A549 treated with AZD9567 at 1 μM for 4 hours (cell line): Measurements from ENCODE around the gene METTL13. TPM values are rescaled to one million over a fixed set of nuclear protein-coding genes. Genes with fewer than 3 reads are reported as not detected.

Source experiments
- total RNA-seq: library from RNA; stranded (reverse); fragments of 200-300 nt; extraction: Qiagen RNA extraction; gene quantifications from 5 replicates; pipeline ENCODE4 v1.2.3, GENCODE V29; 2022; ENCODE audit not compliant: insufficient read depth

METTL13 gene, protein sequence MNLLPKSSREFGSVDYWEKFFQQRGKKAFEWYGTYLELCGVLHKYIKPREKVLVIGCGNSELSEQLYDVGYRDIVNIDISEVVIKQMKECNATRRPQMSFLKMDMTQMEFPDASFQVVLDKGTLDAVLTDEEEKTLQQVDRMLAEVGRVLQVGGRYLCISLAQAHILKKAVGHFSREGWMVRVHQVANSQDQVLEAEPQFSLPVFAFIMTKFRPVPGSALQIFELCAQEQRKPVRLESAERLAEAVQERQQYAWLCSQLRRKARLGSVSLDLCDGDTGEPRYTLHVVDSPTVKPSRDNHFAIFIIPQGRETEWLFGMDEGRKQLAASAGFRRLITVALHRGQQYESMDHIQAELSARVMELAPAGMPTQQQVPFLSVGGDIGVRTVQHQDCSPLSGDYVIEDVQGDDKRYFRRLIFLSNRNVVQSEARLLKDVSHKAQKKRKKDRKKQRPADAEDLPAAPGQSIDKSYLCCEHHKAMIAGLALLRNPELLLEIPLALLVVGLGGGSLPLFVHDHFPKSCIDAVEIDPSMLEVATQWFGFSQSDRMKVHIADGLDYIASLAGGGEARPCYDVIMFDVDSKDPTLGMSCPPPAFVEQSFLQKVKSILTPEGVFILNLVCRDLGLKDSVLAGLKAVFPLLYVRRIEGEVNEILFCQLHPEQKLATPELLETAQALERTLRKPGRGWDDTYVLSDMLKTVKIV
- total RNA-seq: 38.3 to 45.2 TPM (median 41.8 TPM) in 5 replicates

GRCh38 chr1:171781176-171781875 lies at the start of gene METTL13:
Gene METTL13, plus strand, starts transcription at chr1:171781660. Its CDS starts 308 bp downstream, at chr1:171781968.

DNA sequence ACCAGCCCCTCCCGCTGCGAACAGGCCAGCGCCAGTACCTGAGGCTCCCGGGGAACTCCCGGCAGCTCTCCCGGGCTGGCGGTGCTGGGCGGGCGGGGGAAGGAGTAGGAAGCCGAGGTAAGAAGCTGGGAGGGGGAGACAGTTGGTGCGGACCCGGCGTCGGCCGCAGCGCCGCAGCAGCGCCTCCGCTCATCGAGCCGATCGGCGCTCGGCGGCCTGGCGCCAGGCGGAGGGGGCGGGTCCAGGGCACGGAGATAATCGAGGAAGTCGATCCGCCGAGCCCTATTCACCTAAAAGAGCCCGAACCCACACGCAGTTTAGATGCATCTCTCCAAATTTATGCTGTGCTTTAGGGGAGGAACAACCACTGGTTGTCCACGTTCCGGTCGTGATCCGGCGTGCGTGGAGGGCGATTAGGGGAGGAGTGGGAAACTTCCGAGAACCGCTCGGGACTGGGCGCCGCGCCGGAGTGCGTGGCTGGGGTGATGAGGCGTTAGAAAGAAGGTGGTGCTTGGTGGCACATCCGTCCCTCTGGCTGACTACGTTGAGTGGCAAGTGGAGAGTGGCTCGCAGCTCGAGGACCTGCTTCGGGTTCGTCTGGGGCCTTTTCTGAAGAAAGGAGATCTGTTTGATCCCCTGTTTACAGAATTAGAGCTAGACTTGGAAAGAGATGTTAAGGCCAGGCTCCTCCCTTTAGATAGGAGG lies 39.4 kb upstream of the METTL13 start, which contains the start of gene VAMP4:
Gene VAMP4 (minus strand): TSS at position 194 of the 705 bp plus-strand sequence. CDS start 3,651 bp downstream, outside the sequence.

GRCh38 chr1:171841050-171841910 lies 59.8 kb downstream of the METTL13 start, which contains the start of gene DNM3:
Gene DNM3, plus strand, starts transcription at chr1:171841498. Its CDS starts 159 bp downstream, at chr1:171841657.

Other genes starting within 250 kb of the METTL13 start
- gene MYOCOS, start 159.4 kb upstream of the METTL13 start, total RNA-seq: not detected in 5 replicates
- gene MYOC, start 129.0 kb upstream of the METTL13 start, total RNA-seq: not detected in 5 replicates
- 1.2 to 5.0 TPM (median 4.5 TPM) in 5 replicates for gene VAMP4, start 39.6 kb upstream of the METTL13 start, total RNA-seq
- gene DNM3, start 59.8 kb downstream of the METTL13 start, total RNA-seq: 0.46 to 0.72 TPM (median 0.53 TPM) in 4 of 5 replicates, not detected in the other